Activated naive CD8-positive, alpha-beta T cell treated with anti-CD3 and anti-CD28 coated beads, Interleukin-2, amount 10 ng/mL, durations not matched to agents 7 days and 5 days (primary cell): ENCODE measurements around the gene PACS1. TPM values are rescaled to one million over a fixed set of nuclear protein-coding genes. Genes with fewer than 3 reads are reported as not detected.
A peak's percentile ranks its signal among the peaks of the same experiment; 100 is the strongest.

Source experiments
- ATAC-seq: fragments of 150-1000 bp; cut with Tn5 transposase; one replicate; pipeline ENCODE4 v1.10.0; 2021; ENCODE audit warnings: low read depth, moderate library complexity
- POLR2A ChIA-PET: fragments of 350-600 bp; sonication (Branson Sonifier 250); formaldehyde crosslinking; loops from one replicate; lab custom pipeline; 2021; ENCODE audit warnings: antibody characterized with exemption; lab: Charles Lee
- DNase-seq: peaks from one replicate; pipeline ENCODE4 v3.0.0; 2021
- H3K27ac Mint-ChIP-seq: one replicate; pipeline ENCODE4 v1.8.0; 2022; ENCODE audit warnings: mild to moderate bottlenecking, mixed read lengths
- H3K27me3 Mint-ChIP-seq: one replicate; pipeline ENCODE4 v1.8.0; 2022; ENCODE audit warnings: mild to moderate bottlenecking, moderate library complexity, mixed read lengths
- H3K36me3 Mint-ChIP-seq: one replicate; pipeline ENCODE4 v1.8.0; 2021; ENCODE audit warnings: mild to moderate bottlenecking, mixed read lengths
- H3K4me1 Mint-ChIP-seq: one replicate; pipeline ENCODE4 v1.8.0; 2021; ENCODE audit warnings: mixed read lengths
- H3K4me3 Mint-ChIP-seq: one replicate; pipeline ENCODE4 v1.8.0; 2022; ENCODE audit warnings: mild to moderate bottlenecking, moderate library complexity, mixed read lengths
- H3K9me3 Mint-ChIP-seq: one replicate; pipeline ENCODE4 v1.8.0; 2021; ENCODE audit warnings: mixed read lengths
- total RNA-seq, 2 experiments: library from RNA; stranded (reverse); gene quantifications; one replicate each; pipeline ENCODE4 v1.2.3, GENCODE V29; 2021

PACS1 gene
- total RNA-seq, 2 experiments from 2014 or later: 138 to 162 TPM

DNA sequence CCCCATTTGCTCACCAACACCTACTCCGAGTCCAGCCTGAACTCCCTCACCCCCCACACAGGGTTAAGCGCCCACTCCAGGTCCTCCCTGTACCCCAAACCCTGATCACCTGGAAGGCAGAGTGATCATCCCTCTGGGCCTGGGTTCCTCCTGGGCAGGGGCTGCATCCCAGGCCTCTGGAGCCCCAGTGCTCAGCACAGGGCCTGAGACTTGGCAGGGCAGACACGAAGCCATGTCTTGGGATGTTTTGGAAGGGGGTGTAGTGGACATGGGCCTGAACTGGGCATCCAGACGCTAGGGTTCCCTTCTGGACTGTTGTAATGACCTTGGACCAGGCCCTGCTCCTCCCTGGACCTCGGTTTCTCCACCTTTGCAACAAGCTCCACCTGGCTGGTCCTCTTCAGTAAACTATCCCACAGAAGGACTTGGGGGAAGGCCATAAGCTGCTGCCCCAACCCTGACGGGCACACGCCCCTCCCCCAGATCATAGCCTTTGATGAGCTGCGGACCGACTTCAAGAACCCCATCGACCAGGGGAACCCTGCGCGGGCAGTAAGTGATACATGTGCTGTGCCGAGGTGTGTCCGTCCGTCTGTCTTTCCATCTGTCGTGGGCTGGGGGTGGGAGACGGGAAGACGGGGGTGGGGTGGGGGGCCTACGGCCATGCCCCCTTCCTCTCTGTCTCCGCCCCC lies 211.8 kb downstream of the PACS1 start:
- no peak overlapping the region for H3K4me3 Mint-ChIP-seq
- peaks cover 18% of the 10 kb centered on the region for H3K4me1 Mint-ChIP-seq
- H3K36me3 Mint-ChIP-seq: peaks cover 3% of the 10 kb centered on the region
- H3K27me3 Mint-ChIP-seq: peaks cover 14% of the 10 kb centered on the region
- ATAC-seq: no peak
- no peak for DNase-seq
- peak overlapping the region; percentile 63 for H3K27ac Mint-ChIP-seq
- POLR2A ChIA-PET: interaction anchor here (0.9 to 3.8 kb wide), 5 partner anchors 9 to 56 kb away, joined by 3 to 20 read pairs (median 3); partner anchors contain the start of gene RAB1B
- no peaks in the 10 kb centered on the region for H3K9me3 Mint-ChIP-seq

DNA sequence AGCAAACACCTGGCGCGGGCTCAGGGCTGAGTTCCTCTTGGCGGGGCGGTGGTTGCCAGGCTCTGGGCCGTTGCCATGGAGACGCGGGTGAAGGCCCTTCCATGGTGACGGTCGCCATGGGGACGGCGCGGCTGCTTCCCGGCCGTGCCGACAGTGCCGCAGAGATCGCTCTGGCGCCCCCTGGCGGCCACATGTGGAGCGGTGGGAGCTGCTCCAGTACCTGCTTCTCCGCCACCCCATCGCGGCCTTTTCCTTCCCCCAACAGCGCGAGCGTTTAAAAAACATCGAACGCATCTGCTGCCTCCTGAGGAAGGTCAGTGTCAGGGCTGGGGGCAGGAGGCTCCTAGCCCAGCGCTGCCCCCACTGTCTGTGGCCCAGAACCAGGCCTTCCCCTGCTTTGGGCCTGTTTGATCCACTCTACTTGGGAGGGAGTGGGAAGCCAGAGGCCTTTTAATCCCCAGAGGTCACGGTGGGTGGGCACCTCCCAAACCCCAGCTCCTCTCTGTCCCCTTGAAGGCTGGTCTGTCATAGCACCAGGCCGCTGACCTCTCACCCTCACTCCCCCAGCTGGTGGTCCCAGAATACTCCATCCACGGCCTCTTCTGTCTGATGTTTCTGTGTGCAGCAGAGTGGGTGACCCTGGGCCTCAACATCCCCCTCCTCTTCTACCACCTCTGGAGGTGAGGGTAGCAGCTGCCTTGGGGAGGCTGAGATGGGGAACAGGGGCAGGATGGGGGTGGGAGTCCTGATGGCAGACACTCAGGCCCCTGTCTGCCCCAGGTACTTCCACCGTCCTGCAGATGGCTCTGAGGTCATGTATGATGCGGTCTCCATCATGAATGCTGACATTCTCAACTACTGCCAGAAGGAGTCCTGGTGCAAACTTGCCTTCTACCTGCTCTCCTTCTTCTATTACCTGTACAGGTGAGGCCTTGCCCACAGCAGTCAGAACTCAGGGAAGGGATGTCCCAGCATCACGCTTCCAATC lies 212.7 kb downstream of the PACS1 start:
- Mint-ChIP-seq H3K4me1 (peaks cover 20% of the 10 kb centered on the region), H3K27ac (peak overlapping the region; percentile 63), H3K36me3 (peaks cover 2% of the 10 kb centered on the region), H3K27me3 (peaks cover 14% of the 10 kb centered on the region), H3K4me3 (no peak overlapping the region), H3K9me3 (no peaks in the 10 kb centered on the region)
- peak; percentile 91 for ATAC-seq
- POLR2A ChIA-PET: interaction anchor here (0.9 to 3.8 kb wide), 5 partner anchors 10 to 57 kb away, joined by 3 to 20 read pairs (median 3); partner anchors contain the start of gene RAB1B
- peak; percentile 100 for DNase-seq

DNA sequence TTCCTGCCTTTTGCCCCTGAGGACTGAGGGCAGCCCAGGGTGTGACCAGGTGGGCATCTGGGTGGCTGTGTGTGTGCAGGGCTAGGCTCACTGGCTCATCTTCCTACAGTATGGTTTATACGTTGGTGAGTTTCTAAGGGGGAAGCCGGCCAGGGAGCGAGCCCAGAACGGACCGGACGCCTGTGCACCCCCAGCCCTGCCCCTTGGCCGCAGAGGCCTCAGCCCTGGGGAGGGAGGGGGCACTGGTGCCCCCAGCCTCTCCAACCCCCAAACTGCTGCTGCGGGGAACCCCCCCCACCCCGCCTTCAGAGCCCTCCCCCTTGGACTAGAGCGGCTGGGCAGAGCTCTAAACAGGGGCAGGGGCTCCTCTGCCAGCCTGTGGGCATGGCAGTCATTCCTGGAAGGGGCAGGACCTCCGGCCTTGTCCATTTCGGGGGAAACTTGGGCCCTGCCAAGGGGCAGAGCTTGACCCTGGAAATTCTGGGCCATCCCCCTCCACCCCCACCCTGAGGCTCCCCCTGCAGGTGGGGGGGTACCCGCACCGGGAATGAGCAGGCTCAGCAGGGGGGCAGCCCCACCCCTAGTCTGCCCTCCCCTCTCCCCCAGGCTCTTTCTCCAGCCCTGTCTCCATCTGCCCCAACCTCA lies 213.5 kb downstream of the PACS1 start:
- no peaks in the 10 kb centered on the region for H3K9me3 Mint-ChIP-seq
- peak overlapping the region; percentile 48 for H3K27ac Mint-ChIP-seq
- no peak overlapping the region for H3K4me3 Mint-ChIP-seq
- peaks cover 22% of the 10 kb centered on the region for H3K4me1 Mint-ChIP-seq
- H3K36me3 Mint-ChIP-seq: peaks cover 2% of the 10 kb centered on the region
- no peak for DNase-seq
- no peak for ATAC-seq
- peaks cover 14% of the 10 kb centered on the region for H3K27me3 Mint-ChIP-seq
- POLR2A ChIA-PET: interaction anchor here (1.5 to 3.8 kb wide), 3 partner anchors 11 to 38 kb away, joined by 3 to 20 read pairs (median 10); partner anchors contain the start of gene RAB1B

DNA sequence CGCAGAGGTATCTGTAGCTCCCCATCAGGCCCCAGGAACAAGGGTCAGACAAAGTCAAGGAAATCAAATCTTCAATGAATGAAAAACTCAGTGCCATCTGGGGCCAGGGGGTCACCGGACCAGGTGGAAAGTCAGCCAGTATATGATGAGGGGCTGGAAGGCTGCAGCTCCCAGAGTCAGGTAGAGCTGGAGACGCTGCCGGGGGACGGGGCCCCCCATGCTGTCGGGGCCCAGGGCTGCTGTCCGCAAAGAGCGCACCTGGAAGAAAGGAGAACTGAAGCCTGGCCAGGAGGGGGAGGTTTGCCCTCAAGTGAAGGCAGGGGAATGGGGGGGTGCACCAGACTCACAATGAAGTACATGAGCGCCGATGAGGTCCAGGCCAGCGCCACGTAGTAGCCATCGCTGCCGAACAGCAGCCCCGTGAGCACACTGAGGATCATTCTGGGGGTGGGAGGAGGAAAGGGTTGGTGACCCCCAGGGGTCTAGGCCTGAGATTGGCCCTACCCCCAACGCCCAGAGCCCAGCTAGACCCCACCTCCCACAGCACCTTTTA lies 214.5 kb downstream of the PACS1 start:
- Mint-ChIP-seq H3K4me1 (peaks cover 19% of the 10 kb centered on the region), H3K27ac (no peak overlapping the region), H3K9me3 (no peaks in the 10 kb centered on the region), H3K27me3 (peaks cover 5% of the 10 kb centered on the region), H3K4me3 (no peak overlapping the region), H3K36me3 (peaks cover under 1% of the 10 kb centered on the region)
- ATAC-seq (no peak), DNase-seq (no peak)
- POLR2A ChIA-PET: no interaction called here

DNA sequence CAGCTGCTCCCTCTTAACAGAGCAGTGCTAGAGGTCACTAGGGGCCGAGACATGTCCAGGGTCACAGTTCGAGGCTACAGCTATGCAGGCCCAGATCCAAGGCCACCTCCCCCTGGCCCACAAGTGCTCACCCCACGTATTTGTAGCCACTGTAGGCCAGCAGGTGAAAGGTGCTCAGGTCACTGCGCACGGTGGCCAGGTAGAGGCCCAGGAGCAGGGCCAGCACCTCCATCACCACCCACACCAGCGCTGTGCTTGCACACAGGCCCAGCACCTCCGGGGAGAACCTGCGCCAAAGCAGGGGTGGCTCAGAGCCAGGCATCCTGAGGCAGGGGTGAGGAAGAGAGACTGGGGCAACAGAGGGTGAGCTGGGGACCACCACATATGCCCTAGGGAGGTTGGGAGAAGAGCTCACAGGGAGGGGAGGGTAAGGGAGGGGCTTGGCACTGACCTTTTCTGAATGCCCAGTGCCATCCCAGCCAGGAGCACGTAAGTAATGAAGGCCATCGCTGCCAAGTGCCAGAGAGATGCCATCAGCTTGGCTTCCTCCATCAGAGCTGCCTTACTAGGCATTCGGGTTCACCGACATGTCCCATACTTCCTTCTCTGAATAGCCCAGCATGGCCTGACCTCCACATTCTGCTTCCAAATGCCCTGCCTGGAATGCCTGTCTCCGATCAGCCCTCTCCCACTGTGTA lies 215.3 kb downstream of the PACS1 start:
- POLR2A ChIA-PET: no interaction called here
- Mint-ChIP-seq H3K9me3 (no peaks in the 10 kb centered on the region), H3K27ac (no peak overlapping the region)

DNA sequence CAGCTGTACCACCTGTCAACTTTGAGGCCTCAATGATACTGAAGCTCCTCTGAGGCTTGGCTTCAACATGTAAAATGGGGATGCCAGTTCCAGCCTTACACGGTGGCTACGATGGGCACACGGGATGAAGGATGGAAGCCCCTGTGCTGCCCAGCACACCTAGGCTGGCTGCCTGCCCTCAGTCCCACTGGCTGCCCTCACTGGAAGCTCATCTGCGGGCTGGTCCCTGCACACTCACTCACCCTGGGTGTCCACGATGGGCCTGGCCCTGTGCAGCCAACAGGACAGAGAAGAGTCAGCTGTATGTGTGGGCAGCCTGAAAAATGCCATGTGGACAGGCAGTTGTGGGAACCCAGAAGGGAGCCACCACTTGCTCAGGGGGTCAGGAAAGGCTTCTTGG lies 216.6 kb downstream of the PACS1 start:
- Mint-ChIP-seq H3K9me3 (no peaks in the 10 kb centered on the region), H3K4me3 (no peak overlapping the region), H3K27ac (no peak overlapping the region), H3K36me3 (no peaks in the 10 kb centered on the region), H3K27me3 (peaks cover 15% of the 10 kb centered on the region), H3K4me1 (peaks cover 30% of the 10 kb centered on the region)
- POLR2A ChIA-PET: interaction anchor here (1.2 to 1.6 kb wide), 2 partner anchors 19 to 85 kb away, joined by 3 to 5 read pairs; partner anchors contain the start of genes RAB1B and SLC29A2
- no peak for ATAC-seq
- no peak for DNase-seq

More for the DNA sequence above, 215.3 kb downstream of the PACS1 start:
- peaks cover 26% of the 10 kb centered on the region for H3K4me1 Mint-ChIP-seq
- ATAC-seq: no peak
- H3K27me3 Mint-ChIP-seq: peaks cover 4% of the 10 kb centered on the region
- no peak overlapping the region for H3K4me3 Mint-ChIP-seq
- H3K36me3 Mint-ChIP-seq: no peaks in the 10 kb centered on the region
- DNase-seq: no peak

DNA sequence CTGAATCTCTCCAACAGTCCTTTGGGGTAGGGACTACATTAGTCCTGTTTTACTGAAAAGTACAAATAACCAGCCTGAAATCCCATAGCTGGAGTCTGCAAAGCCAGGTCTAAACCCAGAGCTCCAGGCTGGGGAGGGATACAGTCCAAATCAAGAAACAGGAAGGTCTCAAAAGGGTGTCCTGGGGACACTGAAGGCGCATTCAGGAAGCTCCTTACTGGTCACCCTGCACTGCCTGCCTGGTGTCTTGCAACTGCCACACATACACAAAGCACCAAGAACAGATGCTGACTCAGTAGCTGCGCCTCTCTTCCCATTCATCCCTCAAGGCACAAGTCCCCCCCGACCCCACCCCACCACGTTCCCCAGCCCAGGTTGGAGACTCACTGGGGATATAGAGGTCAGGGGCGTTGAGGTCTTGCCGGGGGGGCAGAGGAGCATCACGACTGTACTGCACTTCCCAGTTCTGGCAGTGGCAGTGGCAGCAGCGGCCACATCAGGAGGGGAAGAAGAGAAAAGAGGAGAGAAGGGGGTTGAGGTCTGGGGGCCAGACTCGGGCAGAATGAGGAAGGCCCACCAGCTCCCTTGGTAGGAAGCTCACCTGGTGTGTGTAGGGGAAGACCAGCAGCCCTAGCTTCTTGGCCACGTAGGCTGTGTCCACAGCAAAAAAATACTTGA lies 217.3 kb downstream of the PACS1 start:
- POLR2A ChIA-PET: interaction anchor here (1.2 to 1.6 kb wide), 2 partner anchors 19 to 85 kb away, joined by 3 to 5 read pairs; partner anchors contain the start of genes RAB1B and SLC29A2
- H3K27me3 Mint-ChIP-seq: peaks cover 16% of the 10 kb centered on the region
- ATAC-seq (no peak), DNase-seq (no peak)
- peak overlapping the region; percentile 67 for H3K4me3 Mint-ChIP-seq
- H3K9me3 Mint-ChIP-seq: no peaks in the 10 kb centered on the region
- H3K4me1 Mint-ChIP-seq: peaks cover 28% of the 10 kb centered on the region
- H3K27ac Mint-ChIP-seq: peak overlapping the region; percentile 65
- H3K36me3 Mint-ChIP-seq: no peaks in the 10 kb centered on the region

DNA sequence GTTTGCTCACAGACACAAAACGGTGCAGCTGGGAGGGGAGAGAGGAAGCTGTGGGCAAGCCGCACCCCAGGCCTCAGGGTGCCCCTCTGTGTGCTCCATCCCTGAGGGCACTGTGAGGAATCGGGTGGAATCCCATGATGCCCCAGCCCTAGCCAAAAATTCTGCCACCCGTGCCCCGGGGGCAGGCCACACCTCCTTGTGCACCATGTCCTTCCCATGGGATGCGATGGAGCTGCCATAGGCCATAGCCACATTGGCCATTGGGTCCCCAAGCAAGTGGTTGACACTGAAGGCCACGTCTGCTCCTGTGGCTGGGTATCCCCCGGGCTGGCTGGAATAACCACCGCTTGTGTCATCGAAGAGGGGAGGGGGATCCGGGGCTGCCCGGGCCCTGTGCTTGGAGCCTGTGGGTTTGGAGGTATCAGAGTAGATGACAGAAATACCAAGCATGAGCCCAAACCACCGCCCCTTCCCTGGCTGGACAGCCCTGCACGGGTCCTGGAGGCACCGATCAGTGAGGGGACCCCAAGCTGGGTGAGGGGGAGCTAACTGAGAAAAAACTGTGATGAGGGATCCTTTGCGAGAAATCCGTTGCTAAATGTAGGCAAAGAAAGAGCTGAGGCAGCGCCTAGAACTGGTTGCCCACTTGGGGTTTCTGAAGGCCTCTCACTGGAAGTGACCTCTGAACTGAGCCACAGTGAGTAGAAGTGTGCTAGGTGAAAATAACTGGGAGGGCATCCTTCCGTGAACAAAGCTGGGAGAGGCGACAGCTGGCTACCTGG lies 218.0 kb downstream of the PACS1 start:
- H3K9me3 Mint-ChIP-seq: no peaks in the 10 kb centered on the region
- POLR2A ChIA-PET: interaction anchor here (0.9 to 2.1 kb wide), 9 partner anchors 20 to 84 kb away, joined by 3 to 14 read pairs (median 6); partner anchors contain the start of genes CD248, RIN1 and SLC29A2
- H3K36me3 Mint-ChIP-seq: no peaks in the 10 kb centered on the region
- ATAC-seq (no peak), DNase-seq (no peak)
- H3K4me3 Mint-ChIP-seq: peak overlapping the region; percentile 93
- peaks cover 23% of the 10 kb centered on the region for H3K27me3 Mint-ChIP-seq
- peak overlapping the region; percentile 88 for H3K27ac Mint-ChIP-seq
- H3K4me1 Mint-ChIP-seq: peaks cover 29% of the 10 kb centered on the region

DNA sequence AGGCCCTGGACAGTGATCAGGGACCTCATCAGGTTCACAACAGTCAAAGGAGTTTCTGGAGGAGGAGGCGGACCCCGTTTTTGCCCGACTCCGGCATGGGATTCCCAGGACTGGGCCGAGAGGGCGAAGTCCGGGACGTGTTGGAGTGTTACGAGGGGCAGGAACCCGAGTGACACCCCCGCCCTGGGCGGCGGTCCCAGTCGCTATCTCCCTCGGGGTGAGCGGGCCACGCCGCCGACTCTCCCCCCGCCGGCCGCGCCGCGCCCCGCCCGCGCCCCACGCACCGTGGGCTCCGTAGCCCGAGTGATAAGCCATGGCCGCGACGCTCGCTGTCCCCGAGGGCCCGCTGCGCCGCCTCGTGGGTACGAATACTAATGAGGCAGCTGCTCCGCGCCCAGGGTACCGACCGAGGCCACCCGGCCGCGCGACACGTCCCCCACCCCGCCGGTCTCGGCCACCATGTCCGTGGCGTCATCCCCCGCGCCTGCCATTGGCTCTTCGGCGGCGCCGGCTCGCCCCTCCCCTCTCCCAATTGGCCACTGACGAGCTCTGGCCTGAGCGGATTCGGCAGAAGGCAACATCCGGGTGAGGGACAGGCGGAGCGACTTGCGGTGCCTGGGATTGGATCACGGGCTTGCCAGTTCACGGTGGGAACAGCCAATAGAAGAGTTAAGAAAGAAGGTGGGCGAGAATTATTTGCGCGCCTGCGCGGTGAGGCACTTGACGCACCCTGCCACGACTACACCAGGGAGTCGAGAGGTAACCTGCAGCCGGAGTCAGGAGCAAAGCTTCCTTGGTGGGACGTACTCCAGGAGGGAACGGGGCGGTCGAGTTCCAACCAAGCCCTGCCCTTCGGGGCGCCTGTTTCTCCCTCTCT lies 218.8 kb downstream of the PACS1 start, which contains the start of gene YIF1A:
Gene YIF1A, minus strand, starts transcription at position 473 of the 877 bp plus-strand sequence. Its CDS starts 158 bp downstream, at position 315.
- ATAC-seq (peak; percentile 97), DNase-seq (peak; percentile 96)
- Mint-ChIP-seq H3K27me3 (peaks cover 29% of the 10 kb centered on the region), H3K4me1 (peaks cover 27% of the 10 kb centered on the region), H3K27ac (peak within 1 kb of the TSS; percentile 90), H3K9me3 (no peaks in the 10 kb centered on the region), H3K36me3 (no peaks in the 10 kb centered on the region), H3K4me3 (peak within 1 kb of the TSS; percentile 93)
- POLR2A ChIA-PET: interaction anchor here (0.7 to 2.1 kb wide), 19 partner anchors 8 to 170 kb away, joined by 3 to 14 read pairs (median 4); partner anchors contain the start of genes BRMS1, CD248, MRPL11 and RIN1
